ENCODE measurements around the gene MSANTD4. TPM values are rescaled to one million over a fixed set of nuclear protein-coding genes. Genes with fewer than 3 reads are reported as not detected.
"Not testable (repeated sequence)": the region's sequence is repeated elsewhere in the genome, so short reads cannot be mapped to it uniquely, and the experiment has no call there.

MSANTD4 gene
- total RNA-seq, 1 donor from 2014 or later = 34.4 TPM

- DNase-seq = peak; percentile 88
Observed at GRCh38 chr11:106012744-106013143, 9.3 kb downstream of the MSANTD4 start.

- DNase-seq = no peak
Observed at GRCh38 chr11:106011481-106011880, 10.6 kb downstream of the MSANTD4 start.

GRCh38 chr11:106003094-106003493 is 18.9 kb downstream of the MSANTD4 start:
- not testable (repeated sequence) for DNase-seq

- DNase-seq = no peak
Observed at GRCh38 chr11:106001304-106002012, 20.6 kb downstream of the MSANTD4 start.

GRCh38 chr11:105991888-105992287 is 30.2 kb downstream of the MSANTD4 start:
- DNase-seq = no peak

- no peak for DNase-seq
Observed at GRCh38 chr11:105989124-105989523, 32.9 kb downstream of the MSANTD4 start.

- DNase-seq = no peak
Observed at GRCh38 chr11:105988197-105988596, 33.8 kb downstream of the MSANTD4 start.

- no peak for DNase-seq
Observed at GRCh38 chr11:105986554-105986953, 35.5 kb downstream of the MSANTD4 start.

GRCh38 chr11:105979997-105980703 is 41.9 kb downstream of the MSANTD4 start:
- no peak for DNase-seq

GRCh38 chr11:105975128-105975527 is 46.9 kb downstream of the MSANTD4 start:
- DNase-seq = peak; percentile 2

- DNase-seq = no peak
Observed at GRCh38 chr11:105969756-105970155, 52.3 kb downstream of the MSANTD4 start.

- no peak for DNase-seq
Observed at GRCh38 chr11:105968021-105968697, 53.9 kb downstream of the MSANTD4 start.

- DNase-seq = no peak
Observed at GRCh38 chr11:105960252-105961245, 61.5 kb downstream of the MSANTD4 start.

Other genes with a start within 250 kb of the MSANTD4 start
- gene KBTBD3, start 55.1 kb upstream of the MSANTD4 start, total RNA-seq = 3.4 and 3.9 TPM in 2 replicates
- gene AASDHPPT, start 55.4 kb upstream of the MSANTD4 start, total RNA-seq = 41.5 and 56.0 TPM in 2 replicates